HCEC 1CT (cell line): ENCODE results near the gene STPG3.

Source experiments
- DNase-seq: peaks from one replicate; pipeline ENCODE4 v3.0.0-alpha.2; 2017

The STPG3 gene

GRCh38 chr9:137281345-137282116 is 30.4 kb downstream of the STPG3 start:
- no peak for DNase-seq

GRCh38 chr9:137286975-137287383 is 35.9 kb downstream of the STPG3 start:
- DNase-seq = peak; percentile 61

- DNase-seq = no peak
Measured at GRCh38 chr9:137293094-137293481, 42.0 kb downstream of the STPG3 start.

- DNase-seq = no peak
Measured at GRCh38 chr9:137293482-137294090, 42.5 kb downstream of the STPG3 start.

- peak; percentile 37 for DNase-seq
Measured at GRCh38 chr9:137294091-137294680, 43.1 kb downstream of the STPG3 start.

- DNase-seq = peak; percentile 32
Measured at GRCh38 chr9:137294681-137295237, 43.7 kb downstream of the STPG3 start.

GRCh38 chr9:137295238-137295811 is 44.2 kb downstream of the STPG3 start:
- DNase-seq = no peak

- no peak for DNase-seq
Measured at GRCh38 chr9:137295849-137296669, 45.0 kb downstream of the STPG3 start.

GRCh38 chr9:137296670-137297664 is 45.9 kb downstream of the STPG3 start:
- DNase-seq = peak; percentile 37

GRCh38 chr9:137297966-137298365 is 46.9 kb downstream of the STPG3 start:
- DNase-seq = no peak

- no peak for DNase-seq
Measured at GRCh38 chr9:137298401-137299202, 47.5 kb downstream of the STPG3 start.

GRCh38 chr9:137299203-137299565 is 48.1 kb downstream of the STPG3 start:
- DNase-seq = no peak

GRCh38 chr9:137299938-137300337 is 48.9 kb downstream of the STPG3 start:
- no peak for DNase-seq

GRCh38 chr9:137300567-137301080 is 49.5 kb downstream of the STPG3 start:
- DNase-seq = peak; percentile 21

- DNase-seq = no peak
Measured at GRCh38 chr9:137301081-137301947, 50.2 kb downstream of the STPG3 start.

GRCh38 chr9:137302118-137302448 is 51.0 kb downstream of the STPG3 start, which contains the start of gene NRARP:
Gene NRARP, minus strand, starts transcription at chr9:137302271. Its CDS starts 343 bp downstream, at chr9:137301928.
- peak; percentile 41 for DNase-seq

GRCh38 chr9:137302449-137303150 is 51.5 kb downstream of the STPG3 start:
- no peak for DNase-seq
